Measurements from ENCODE around the gene LRMDA.

DNA sequence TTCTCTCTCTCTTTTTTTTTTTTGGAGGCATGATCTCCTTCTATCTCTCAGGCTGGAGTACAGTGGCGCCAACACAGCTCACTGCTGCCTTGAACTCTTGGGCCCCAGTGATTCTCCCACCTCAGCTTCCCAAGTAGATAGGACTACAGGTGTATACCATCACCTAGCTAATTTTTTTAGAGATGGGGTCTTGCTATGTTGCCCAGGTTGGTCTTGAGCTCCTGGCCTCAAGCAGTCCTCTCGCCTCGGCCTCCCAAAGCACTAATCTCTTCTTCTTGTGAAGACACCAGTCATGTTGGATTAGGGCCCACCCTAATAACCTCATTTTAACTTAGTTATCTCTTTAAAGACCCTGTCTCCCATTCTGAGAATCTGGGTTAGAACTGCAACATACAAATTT lies 45.6 kb downstream of the LRMDA start:
- TF ChIP-seq POLR2A (IDR thresholded peaks at IDR 0.05), result no peak
- TF ChIP-seq, protein P1, sequence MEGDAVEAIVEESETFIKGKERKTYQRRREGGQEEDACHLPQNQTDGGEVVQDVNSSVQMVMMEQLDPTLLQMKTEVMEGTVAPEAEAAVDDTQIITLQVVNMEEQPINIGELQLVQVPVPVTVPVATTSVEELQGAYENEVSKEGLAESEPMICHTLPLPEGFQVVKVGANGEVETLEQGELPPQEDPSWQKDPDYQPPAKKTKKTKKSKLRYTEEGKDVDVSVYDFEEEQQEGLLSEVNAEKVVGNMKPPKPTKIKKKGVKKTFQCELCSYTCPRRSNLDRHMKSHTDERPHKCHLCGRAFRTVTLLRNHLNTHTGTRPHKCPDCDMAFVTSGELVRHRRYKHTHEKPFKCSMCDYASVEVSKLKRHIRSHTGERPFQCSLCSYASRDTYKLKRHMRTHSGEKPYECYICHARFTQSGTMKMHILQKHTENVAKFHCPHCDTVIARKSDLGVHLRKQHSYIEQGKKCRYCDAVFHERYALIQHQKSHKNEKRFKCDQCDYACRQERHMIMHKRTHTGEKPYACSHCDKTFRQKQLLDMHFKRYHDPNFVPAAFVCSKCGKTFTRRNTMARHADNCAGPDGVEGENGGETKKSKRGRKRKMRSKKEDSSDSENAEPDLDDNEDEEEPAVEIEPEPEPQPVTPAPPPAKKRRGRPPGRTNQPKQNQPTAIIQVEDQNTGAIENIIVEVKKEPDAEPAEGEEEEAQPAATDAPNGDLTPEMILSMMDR (IDR thresholded peaks at IDR 0.05), result no peak
